ENCODE measurements around the gene MRE11. TPM values are rescaled to one million over a fixed set of nuclear protein-coding genes. Genes with fewer than 3 reads are reported as not detected.

MRE11 gene
- total and polyA plus RNA-seq, 7 donors, result 2.4 to 26.6 (median 12.5) TPM

DNA sequence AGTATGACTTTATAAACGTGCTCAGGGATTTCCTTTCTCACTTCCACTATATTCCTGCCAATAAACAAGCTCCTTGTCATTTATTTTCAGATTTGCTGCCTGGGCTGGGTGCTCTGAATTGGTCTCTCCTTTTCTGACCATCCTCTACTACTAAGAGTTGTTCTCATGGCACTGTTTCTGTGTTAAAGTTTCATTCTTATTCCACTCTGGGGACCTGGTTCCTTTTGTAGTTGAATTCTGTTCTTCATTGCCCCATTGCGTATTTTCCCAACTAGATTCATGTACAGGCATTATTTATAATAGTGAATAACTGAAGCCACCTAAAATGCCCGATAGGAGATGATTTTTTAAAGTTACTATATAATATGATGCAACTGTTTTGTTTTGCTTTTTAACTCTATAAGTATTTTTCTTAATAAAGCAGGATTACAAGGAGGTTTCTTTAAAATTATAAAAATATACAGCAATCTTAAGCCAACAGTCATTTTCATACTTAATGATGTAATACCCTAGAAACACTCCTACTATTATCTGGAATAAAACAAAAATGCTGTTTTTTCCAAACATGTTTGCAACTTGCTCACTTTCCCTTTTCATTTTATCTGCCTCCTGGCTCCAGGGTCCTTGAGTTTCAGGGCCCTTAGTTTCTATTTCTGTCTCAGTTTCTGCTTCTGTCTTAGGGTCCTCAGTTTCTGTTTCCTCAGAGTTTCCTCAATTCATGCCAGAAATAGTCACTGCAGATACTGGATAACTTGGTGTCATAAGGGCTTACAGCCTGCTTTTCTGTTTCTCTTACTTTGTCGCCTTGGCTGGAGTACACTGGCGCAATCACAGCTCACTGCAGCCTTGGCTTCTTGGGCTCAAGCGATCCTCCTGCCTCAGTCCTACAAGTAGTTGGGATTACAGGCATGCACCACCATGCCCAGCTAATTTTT, 40.3 kb upstream of the MRE11 start:
- Histone ChIP-seq H3K27ac (peak overlapping the region in 2 of 4 donors; percentile 23 to 30), H3K27me3 (peaks cover 0 to 5% (median 0%) of the 10 kb centered on the region in 3 donors), H3K36me3 (no peaks in the 10 kb centered on the region), H3K4me3 (no peak overlapping the region), H3K9me3 (no peaks in the 10 kb centered on the region), H3K4me1 (no peaks in the 10 kb centered on the region)
- TF ChIP-seq EP300 (IDR thresholded peaks at IDR 0.05) (no peak), POLR2AphosphoS5 (IDR thresholded peaks at IDR 0.05) (no peak), POLR2A (IDR thresholded peaks at IDR 0.05) (no peak)
- TF ChIP-seq, protein P1, sequence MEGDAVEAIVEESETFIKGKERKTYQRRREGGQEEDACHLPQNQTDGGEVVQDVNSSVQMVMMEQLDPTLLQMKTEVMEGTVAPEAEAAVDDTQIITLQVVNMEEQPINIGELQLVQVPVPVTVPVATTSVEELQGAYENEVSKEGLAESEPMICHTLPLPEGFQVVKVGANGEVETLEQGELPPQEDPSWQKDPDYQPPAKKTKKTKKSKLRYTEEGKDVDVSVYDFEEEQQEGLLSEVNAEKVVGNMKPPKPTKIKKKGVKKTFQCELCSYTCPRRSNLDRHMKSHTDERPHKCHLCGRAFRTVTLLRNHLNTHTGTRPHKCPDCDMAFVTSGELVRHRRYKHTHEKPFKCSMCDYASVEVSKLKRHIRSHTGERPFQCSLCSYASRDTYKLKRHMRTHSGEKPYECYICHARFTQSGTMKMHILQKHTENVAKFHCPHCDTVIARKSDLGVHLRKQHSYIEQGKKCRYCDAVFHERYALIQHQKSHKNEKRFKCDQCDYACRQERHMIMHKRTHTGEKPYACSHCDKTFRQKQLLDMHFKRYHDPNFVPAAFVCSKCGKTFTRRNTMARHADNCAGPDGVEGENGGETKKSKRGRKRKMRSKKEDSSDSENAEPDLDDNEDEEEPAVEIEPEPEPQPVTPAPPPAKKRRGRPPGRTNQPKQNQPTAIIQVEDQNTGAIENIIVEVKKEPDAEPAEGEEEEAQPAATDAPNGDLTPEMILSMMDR (IDR thresholded peaks at IDR 0.05), result no peak
- intact Hi-C loops (cut with DNase I), result no loop called here
- whole genome bisulfite sequencing, 2 donors, result 77 to 78% methylated on average over 6 of the region's 6 CpGs
- no peak for DNase-seq

DNA sequence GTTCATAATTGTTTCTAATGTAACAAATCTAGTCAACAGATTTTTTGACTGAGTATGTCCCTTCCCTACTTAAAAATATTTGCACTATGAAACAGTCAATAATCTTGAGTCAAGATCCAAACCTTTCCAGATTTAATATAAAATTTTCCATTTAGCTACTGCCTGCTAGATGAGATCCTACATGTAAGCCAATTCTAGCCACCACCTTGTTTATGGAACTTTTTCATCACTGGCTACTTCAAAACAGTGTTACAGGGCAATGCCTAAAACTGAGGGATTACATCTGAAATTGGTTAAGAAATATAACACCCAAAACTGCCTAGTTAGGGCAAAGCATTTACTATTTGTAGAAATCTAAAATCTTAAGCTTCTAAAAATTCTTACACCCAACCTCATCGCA, 39.6 kb upstream of the MRE11 start:
- 100% methylated on average over 1 of the region's 1 CpG for WGBS, 2 donors
- Histone ChIP-seq H3K4me1 (no peaks in the 10 kb centered on the region), H3K27me3 (peaks cover 0 to 5% (median 0%) of the 10 kb centered on the region in 3 donors), H3K36me3 (no peaks in the 10 kb centered on the region), H3K9me3 (no peaks in the 10 kb centered on the region), H3K27ac (no peak overlapping the region), H3K4me3 (no peak overlapping the region)
- intact Hi-C loops (cut with DNase I), result no loop called here
- no peak for TF ChIP-seq POLR2AphosphoS5 (IDR thresholded peaks at IDR 0.05)
- TF ChIP-seq, protein P1 (IDR thresholded peaks at IDR 0.05), result no peak
- TF ChIP-seq POLR2A (IDR thresholded peaks at IDR 0.05), result no peak
- no peak for TF ChIP-seq EP300 (IDR thresholded peaks at IDR 0.05)
- no peak for DNase-seq

DNA sequence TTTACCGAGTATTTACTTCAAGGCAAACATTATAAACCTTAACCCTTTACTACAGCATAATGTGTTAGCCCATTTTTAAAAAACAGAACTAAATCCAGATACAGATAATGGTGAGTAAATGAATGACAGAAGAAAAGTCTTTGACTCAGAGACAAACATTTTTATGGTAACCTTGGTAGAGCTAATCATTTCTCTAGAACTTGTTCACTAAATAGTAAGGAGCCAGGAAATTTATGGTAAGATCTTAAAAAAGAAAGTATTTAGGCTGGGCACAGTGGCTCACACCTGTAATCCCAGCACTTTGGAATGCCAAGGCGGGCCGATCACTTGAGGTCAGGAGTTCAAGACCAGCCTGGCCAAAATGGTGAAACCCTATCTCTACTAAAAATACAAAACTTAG, 38.6 kb upstream of the MRE11 start:
- H3K4me1 ChIP-seq, result no peaks in the 10 kb centered on the region
- intact Hi-C loops (cut with DNase I), result no loop called here
- no peaks in the 10 kb centered on the region for H3K9me3 ChIP-seq
- 56 to 77% methylated on average over 3 of the region's 3 CpGs for WGBS, 2 donors
- H3K27ac ChIP-seq, result no peak overlapping the region
- DNase-seq, result no peak
- TF ChIP-seq POLR2AphosphoS5 (IDR thresholded peaks at IDR 0.05), result no peak
- TF ChIP-seq EP300 (IDR thresholded peaks at IDR 0.05), result no peak
- TF ChIP-seq, protein P1 (IDR thresholded peaks at IDR 0.05), result no peak
- no peak for TF ChIP-seq POLR2A (IDR thresholded peaks at IDR 0.05)
- H3K27me3 ChIP-seq, result peaks cover 0 to 5% (median 0%) of the 10 kb centered on the region in 3 donors
- H3K36me3 ChIP-seq, result no peaks in the 10 kb centered on the region
- no peak overlapping the region for H3K4me3 ChIP-seq

DNA sequence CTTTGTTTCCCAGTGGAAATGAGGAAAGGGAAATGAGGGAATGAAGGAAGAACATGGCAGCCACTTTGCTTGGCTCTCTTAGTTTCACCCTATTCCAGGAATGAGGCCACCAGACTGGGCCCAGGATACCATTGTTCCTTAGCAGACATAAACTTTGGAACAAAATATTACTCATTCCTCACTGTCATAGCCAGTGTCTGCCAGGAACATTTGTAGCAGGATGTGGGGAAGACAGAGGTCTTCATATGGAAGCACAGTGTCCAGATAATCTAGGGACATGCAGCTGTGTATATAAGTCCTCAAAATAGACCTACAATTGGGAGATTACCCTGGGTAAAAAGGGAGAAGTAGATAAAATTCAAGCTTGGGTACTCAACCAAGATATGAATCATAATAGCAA, 34.9 kb upstream of the MRE11 start:
- intact Hi-C loops (cut with DNase I), result no loop called here
- TF ChIP-seq, protein P1 (IDR thresholded peaks at IDR 0.05), result no peak
- TF ChIP-seq EP300 (IDR thresholded peaks at IDR 0.05) (no peak), POLR2A (IDR thresholded peaks at IDR 0.05) (no peak), POLR2AphosphoS5 (IDR thresholded peaks at IDR 0.05) (no peak)
- no peak for DNase-seq
- no peak overlapping the region for H3K27ac ChIP-seq
- H3K9me3 ChIP-seq, result no peaks in the 10 kb centered on the region
- no peaks in the 10 kb centered on the region for H3K36me3 ChIP-seq
- H3K4me1 ChIP-seq, result peaks cover 0 to 4% (median 0%) of the 10 kb centered on the region in 4 donors
- no peak overlapping the region for H3K4me3 ChIP-seq
- H3K27me3 ChIP-seq, result no peaks in the 10 kb centered on the region
